ENCODE data around the gene ATOH8.
"Not testable (repeated sequence)": the region's sequence is repeated elsewhere in the genome, so short reads cannot be mapped to it uniquely, and the experiment has no call there.

The ATOH8 gene

GRCh38 chr2:85804583-85804982 lies 50.8 kb downstream of the ATOH8 start:
- peak; percentile 42 for DNase-seq

GRCh38 chr2:85806358-85807118 lies 52.7 kb downstream of the ATOH8 start:
- DNase-seq = no peak

GRCh38 chr2:85807756-85808155 lies 54.0 kb downstream of the ATOH8 start:
- DNase-seq = no peak

- no peak for DNase-seq
These were observed 56.8 kb downstream of the ATOH8 start for GRCh38 chr2:85810371-85811179.

GRCh38 chr2:85811180-85812093 lies 57.6 kb downstream of the ATOH8 start:
- no peak for DNase-seq

- no peak for DNase-seq
These were observed 58.4 kb downstream of the ATOH8 start for GRCh38 chr2:85812094-85812735.

GRCh38 chr2:85813211-85813981 lies 59.6 kb downstream of the ATOH8 start:
- no peak for DNase-seq

GRCh38 chr2:85813982-85814801 lies 60.4 kb downstream of the ATOH8 start:
- peak; percentile 86 for DNase-seq

- no peak for DNase-seq
These were observed 61.2 kb downstream of the ATOH8 start for GRCh38 chr2:85814802-85815550.

- no peak for DNase-seq
These were observed 66.2 kb downstream of the ATOH8 start for GRCh38 chr2:85819811-85820510.

GRCh38 chr2:85822766-85823165 lies 69.0 kb downstream of the ATOH8 start:
- no peak for DNase-seq

- DNase-seq = no peak
These were observed 70.2 kb downstream of the ATOH8 start for GRCh38 chr2:85823951-85824350.

GRCh38 chr2:85826990-85827878 lies 73.4 kb downstream of the ATOH8 start:
- DNase-seq = peak; percentile 78

- no peak for DNase-seq
These were observed 74.2 kb downstream of the ATOH8 start for GRCh38 chr2:85827879-85828569.

- DNase-seq = no peak
These were observed 74.9 kb downstream of the ATOH8 start for GRCh38 chr2:85828725-85829124.

GRCh38 chr2:85829394-85829793 lies 75.6 kb downstream of the ATOH8 start:
- not testable (repeated sequence) for DNase-seq

GRCh38 chr2:85830645-85831044 lies 76.9 kb downstream of the ATOH8 start:
- DNase-seq = peak; percentile 37

GRCh38 chr2:85831735-85832134 lies 77.9 kb downstream of the ATOH8 start:
- peak; percentile 60 for DNase-seq

Data from activated CD4-positive, alpha-beta T cell treated with anti-CD3 and anti-CD28 coated beads, Interleukin-10, Interleukin-2, amounts not matched to agents 100 ng/mL and 50 ng/mL, durations not matched to agents 16 hours and 8 hours (primary cell).